K562 (cell line): Measurements from ENCODE around the gene SMC6. TPM values are rescaled to one million over a fixed set of nuclear protein-coding genes. Genes with fewer than 3 reads are reported as not detected.
A peak's percentile ranks its signal among the peaks of the same experiment; 100 is the strongest.

Source experiments
- ATAC-seq: fragments of 200-7000 bp; cut with Tn5 transposase; 3 replicates; pipeline ENCODE4 v1.9.1; 2020; ENCODE audit warnings: moderate library complexity
- BruUV-seq: library from RNA; stranded (reverse); fragments of 400-500 nt; replicated peaks from 2 replicates; lab custom pipeline; 2021; lab: Mats Ljungman, UMichigan
- CTCF ChIA-PET: fragments of 300-600 bp; formaldehyde crosslinking; extraction: SDS; loops from one replicate; lab custom pipeline; 2021; ENCODE audit warnings: low intra/inter-chr PET ratio; lab: Yijun Ruan, JAX
- POLR2A ChIA-PET: fragments of 300-600, 350-650 bp; sonication (Branson Sonifier 250); formaldehyde crosslinking; extraction: SDS; loops from one replicate; lab custom pipeline; 2021; ENCODE audit warnings: antibody characterized with exemption, inconsistent platforms; lab: Yijun Ruan, JAX
- DNase-seq, 4 experiments: peaks; one replicate each; pipeline versions ENCODE4 v3.0.0 to v3.0.0-alpha.2; 2011 to 2018; ENCODE audit warnings: low spot score in 3 of 4, mixed read lengths in 3 of 4; ENCODE audit errors: extremely low read depth in 1 of 4
- FAIRE-seq: peaks from 2 replicates; lab custom pipeline; 2011; peaks lifted over from hg19 to GRCh38; lab: Jason Lieb, UNC
- H2AFZ ChIP-seq: 2 replicates; pipeline ENCODE4 v1.6.0; 2011; ENCODE audit warnings: low read depth, low read length, control low read depth, inconsistent platforms
- H3K27ac ChIP-seq: fragments of 200-600 bp; 3 replicates; pipeline ENCODE4 v1.8.0; 2011; ENCODE audit warnings: low read depth, mild to moderate bottlenecking, control low read depth, inconsistent platforms, low read length, moderate library complexity, mixed read lengths; ENCODE audit errors: extremely low read depth
- H3K27me3 ChIP-seq, 2 experiments: fragments of 300-600 bp in 1 of 2; 2 replicates in 1 of 2; 3 replicates in 1 of 2; pipeline versions ENCODE4 v1.6.0 to v1.8.0; 2011; ENCODE audit warnings: inconsistent platforms in 2 of 2, low read length in 2 of 2, mild to moderate bottlenecking in 1 of 2, mixed read lengths in 1 of 2, moderate library complexity in 1 of 2; ENCODE audit not compliant: control insufficient read depth in 2 of 2, insufficient read depth in 2 of 2
- H3K36me3 ChIP-seq: fragments of 300-600 bp; 3 replicates; pipeline ENCODE4 v1.8.0; 2011; ENCODE audit warnings: mild to moderate bottlenecking, low read length, inconsistent platforms; ENCODE audit not compliant: control insufficient read depth, insufficient read depth
- H3K4me1 ChIP-seq, 2 experiments: fragments of 200-600 bp in 1 of 2; replicated peaks in 1 of 2; 2 replicates in 1 of 2; 3 replicates in 1 of 2; pipeline versions ENCODE4 v1.5.1 to v1.8.0; 2011; ENCODE audit warnings: inconsistent platforms in 2 of 2, low read length in 2 of 2, mild to moderate bottlenecking in 1 of 2, mixed read lengths in 1 of 2, moderate library complexity in 1 of 2; ENCODE audit not compliant: control insufficient read depth in 2 of 2, insufficient read depth in 2 of 2
- H3K4me2 ChIP-seq: 2 replicates; pipeline ENCODE4 v1.6.1; 2011; ENCODE audit warnings: low read length, control low read depth, inconsistent platforms, mixed read lengths; ENCODE audit not compliant: insufficient read depth
- H3K4me3 ChIP-seq: fragments of 200-600 bp; sonication (generic), shearing (Covaris generic); 2 replicates; pipeline ENCODE4 v1.5.1; 2016; ENCODE audit warnings: control low read depth, inconsistent platforms
- H3K79me2 ChIP-seq: fragments of 200-600 bp; 3 replicates; pipeline ENCODE4 v1.8.0; 2011; ENCODE audit warnings: low read length, inconsistent platforms; ENCODE audit not compliant: control insufficient read depth, insufficient read depth
- H3K9ac ChIP-seq, 2 experiments: 2 replicates each; pipeline versions ENCODE4 v1.6.0 to v1.6.1; 2011; ENCODE audit warnings: low read depth in 2 of 2, low read length in 2 of 2, control low read depth in 1 of 2, inconsistent platforms in 1 of 2, mild to moderate bottlenecking in 1 of 2, mixed read lengths in 1 of 2; ENCODE audit not compliant: insufficient read depth in 1 of 2
- H3K9me1 ChIP-seq: one replicate; pipeline ENCODE4 v1.6.0; 2011; ENCODE audit warnings: inconsistent platforms, mild to moderate bottlenecking, low read length, moderate library complexity; ENCODE audit not compliant: control insufficient read depth, insufficient read depth
- H3K9me3 ChIP-seq: replicated peaks from 2 replicates; pipeline ENCODE4 v1.5.1; 2011; ENCODE audit warnings: low read depth, low read length, inconsistent platforms; ENCODE audit not compliant: control insufficient read depth, insufficient read depth
- H4K20me1 ChIP-seq: replicated peaks from 2 replicates; pipeline ENCODE4 v1.6.1; 2011; ENCODE audit warnings: low read length, inconsistent platforms, mixed read lengths; ENCODE audit not compliant: control insufficient read depth, insufficient read depth
- CEBPG ChIP-seq, 3 experiments: fragments of 200-800 bp in 1 of 3; sonication (Bioruptor generic) in 1 of 3; sonication (generic) in 1 of 3; formaldehyde crosslinking in 1 of 3; IDR thresholded peaks in 2 of 3; conservative IDR thresholded peaks in 1 of 3; 2 replicates each; pipeline versions ENCODE4 v1.6.1 to v1.8.0; 2016 to 2022; ENCODE audit warnings: missing compliant biosample characterization in 2 of 3, missing genetic modification characterization in 2 of 3, mild to moderate bottlenecking in 1 of 3, missing genetic modification reagents in 1 of 3
- HNRNPH1 ChIP-seq: fragments of 200-400 bp; formaldehyde crosslinking; optimal IDR thresholded peaks from 2 replicates; pipeline ENCODE3; 2017; ENCODE audit warnings: low read depth, mild to moderate bottlenecking, low read length, moderate library complexity
- TOE1 ChIP-seq, 2 experiments: fragments of 450-650 bp in 1 of 2; sonication (generic) in 1 of 2; formaldehyde crosslinking in 1 of 2; IDR thresholded peaks; 2 replicates each; pipeline versions ENCODE4 v1.7.1 to v1.8.0; 2016 to 2022; ENCODE audit warnings: borderline replicate concordance in 2 of 2, mild to moderate bottlenecking in 2 of 2, antibody characterized with exemption in 1 of 2, inconsistent platforms in 1 of 2, low read depth in 1 of 2, missing genetic modification reagents in 1 of 2, moderate library complexity in 1 of 2
- ZNF140 ChIP-seq: fragments of 250-450 bp; sonication (Bioruptor Pico); IDR thresholded peaks from 2 replicates; pipeline ENCODE4 v1.8.0; 2021; ENCODE audit warnings: moderate library complexity, mild to moderate bottlenecking, inconsistent platforms
- WGBS: fragments of 100-300 bp; shearing (Covaris generic); methylation state at CpG from one replicate; pipeline ENCODE4 v1.1.6; 2016; ENCODE audit warnings: low coverage, mixed read lengths; ENCODE audit not compliant: insufficient coverage; ENCODE audit errors: missing lambda C conversion rate; 5-methylcytosine and 5-hydroxymethylcytosine counted together
- in situ Hi-C: fragments of 300-500 bp; cut with MboI; formaldehyde crosslinking; loops from 4 replicates; pipeline ENCODE4 v1.15.0; 2018; ENCODE audit warnings: inconsistent platforms, mixed read lengths
- intact Hi-C: fragments of 100-400 bp; cut with micrococcal nuclease; formaldehyde crosslinking; loops from 2 replicates; pipeline ENCODE4 v1.14.2; 2022
- polyA plus RNA-seq, 8 experiments: library from polyadenylated mRNA; depleted of rRNA in 4 of 8; stranded (reverse) in 5 of 8; unstranded in 3 of 8; fragments of >200 nt; fragmentation: Nextera tagmentation in 2 of 8; fragmentation: Illumina TruSeq in 1 of 8; extraction: Ambion mirVana in 2 of 8; extraction: Trizol in 1 of 8; gene quantifications; 2 replicates each; pipeline versions ENCODE4 v1.2.1 to v1.2.3, GENCODE V29; 2011 to 2014; ENCODE audit warnings: inconsistent platforms in 1 of 8, missing spikeins in 1 of 8
- total RNA-seq, 7 experiments: library from RNA; depleted of rRNA in 6 of 7; stranded (reverse); fragments of >200 nt in 6 of 7; fragmentation: Illumina TruSeq in 2 of 7; extraction: Trizol in 2 of 7; gene quantifications; 2 replicates each; pipeline versions ENCODE4 v1.2.1 to v1.2.3, GENCODE V29; 2011 to 2021; ENCODE audit warnings: low replicate concordance in 1 of 7
- TF ChIP-seq, protein P1 (sequence below), 3 experiments: fragments of 200-800 bp in 1 of 3; sonication (Bioruptor generic) in 1 of 3; sonication (generic) in 1 of 3; formaldehyde crosslinking in 1 of 3; IDR thresholded peaks; 2 replicates each; pipeline versions ENCODE4 v1.6.1 to v1.8.0; 2016 to 2022; ENCODE audit warnings: mild to moderate bottlenecking in 2 of 3, missing compliant biosample characterization in 2 of 3, missing genetic modification characterization in 2 of 3, missing genetic modification reagents in 1 of 3
- TF ChIP-seq, protein P2 (sequence below): fragments of 150-350 bp; conservative IDR thresholded peaks from 2 replicates; pipeline ENCODE4 v1.6.1; 2014; ENCODE audit warnings: low read length

Gene SMC6
- total and polyA plus RNA-seq, 9 of the 15 experiments (the other 6 are each of a cell fraction or from before 2014, with no cell fraction given), result 14.2 to 75.9 (median 47.7) TPM

DNA sequence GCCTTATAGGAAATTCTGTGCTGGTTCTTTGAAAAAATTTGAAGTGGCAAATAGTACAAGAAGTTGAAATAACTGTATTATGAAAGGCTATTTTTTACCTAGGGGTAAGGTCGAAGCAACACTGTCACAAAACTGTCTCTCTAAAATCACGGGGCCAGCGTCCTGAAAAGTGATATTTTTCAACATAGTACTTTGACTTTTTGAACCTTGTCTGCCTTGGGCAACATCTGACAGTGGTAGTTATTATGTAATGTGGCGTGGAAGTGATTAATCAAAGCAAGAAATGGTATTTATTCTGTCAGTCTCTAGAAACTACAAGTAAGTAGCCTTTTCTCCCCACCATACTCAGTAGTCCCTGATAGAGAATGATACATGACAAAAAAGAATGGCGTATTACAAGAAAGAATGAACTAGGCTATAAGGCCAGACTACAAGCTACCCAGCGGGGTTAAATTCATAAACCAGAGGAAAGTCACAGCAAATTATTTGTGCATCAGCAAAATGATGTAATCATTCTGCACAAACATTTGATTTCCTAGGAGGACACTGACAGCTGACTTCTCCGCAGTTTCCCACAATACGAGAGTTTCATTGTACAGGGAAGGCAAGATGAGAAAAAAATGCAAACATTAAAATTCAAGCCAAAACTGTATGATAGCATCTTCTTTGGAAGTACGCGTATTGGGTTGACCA, 10.2 kb upstream of the SMC6 start (continued):
- TF ChIP-seq, protein P1, sequence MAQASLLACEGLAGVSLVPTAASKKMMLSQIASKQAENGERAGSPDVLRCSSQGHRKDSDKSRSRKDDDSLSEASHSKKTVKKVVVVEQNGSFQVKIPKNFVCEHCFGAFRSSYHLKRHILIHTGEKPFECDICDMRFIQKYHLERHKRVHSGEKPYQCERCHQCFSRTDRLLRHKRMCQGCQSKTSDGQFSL (CRISPR knock-in tag; IDR thresholded peaks at IDR 0.05), result no peak
- TF ChIP-seq, protein P1 (tag; IDR thresholded peaks at IDR 0.05), result no peak
- TF ChIP-seq, protein P2, sequence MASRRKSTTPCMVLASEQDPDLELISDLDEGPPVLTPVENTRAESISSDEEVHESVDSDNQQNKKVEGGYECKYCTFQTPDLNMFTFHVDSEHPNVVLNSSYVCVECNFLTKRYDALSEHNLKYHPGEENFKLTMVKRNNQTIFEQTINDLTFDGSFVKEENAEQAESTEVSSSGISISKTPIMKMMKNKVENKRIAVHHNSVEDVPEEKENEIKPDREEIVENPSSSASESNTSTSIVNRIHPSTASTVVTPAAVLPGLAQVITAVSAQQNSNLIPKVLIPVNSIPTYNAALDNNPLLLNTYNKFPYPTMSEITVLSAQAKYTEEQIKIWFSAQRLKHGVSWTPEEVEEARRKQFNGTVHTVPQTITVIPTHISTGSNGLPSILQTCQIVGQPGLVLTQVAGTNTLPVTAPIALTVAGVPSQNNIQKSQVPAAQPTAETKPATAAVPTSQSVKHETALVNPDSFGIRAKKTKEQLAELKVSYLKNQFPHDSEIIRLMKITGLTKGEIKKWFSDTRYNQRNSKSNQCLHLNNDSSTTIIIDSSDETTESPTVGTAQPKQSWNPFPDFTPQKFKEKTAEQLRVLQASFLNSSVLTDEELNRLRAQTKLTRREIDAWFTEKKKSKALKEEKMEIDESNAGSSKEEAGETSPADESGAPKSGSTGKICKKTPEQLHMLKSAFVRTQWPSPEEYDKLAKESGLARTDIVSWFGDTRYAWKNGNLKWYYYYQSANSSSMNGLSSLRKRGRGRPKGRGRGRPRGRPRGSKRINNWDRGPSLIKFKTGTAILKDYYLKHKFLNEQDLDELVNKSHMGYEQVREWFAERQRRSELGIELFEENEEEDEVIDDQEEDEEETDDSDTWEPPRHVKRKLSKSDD, result no peak
- TF ChIP-seq HNRNPH1, result no peak
- TF ChIP-seq ZNF140 (CRISPR knock-in tag), result no peak

DNA sequence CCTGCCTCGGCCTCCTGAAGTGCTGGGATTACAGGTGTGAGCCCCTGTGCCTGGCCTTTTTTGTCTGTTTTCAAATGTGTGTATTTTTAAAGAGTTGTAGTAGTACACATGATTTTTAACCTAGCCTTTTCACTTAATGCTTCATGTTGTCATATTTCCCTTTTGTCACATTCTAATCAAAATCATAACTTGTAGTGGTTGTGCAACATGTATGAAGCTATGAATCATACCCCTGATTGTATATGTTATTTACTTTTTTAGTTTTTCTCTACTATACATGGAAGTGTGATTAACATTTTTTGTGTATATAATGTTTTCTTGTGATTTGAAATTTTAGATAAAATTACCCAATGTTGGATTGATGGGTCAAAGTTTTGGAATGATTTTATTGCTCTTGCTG, 8.8 kb upstream of the SMC6 start:
- Histone ChIP-seq H3K36me3 (peaks cover 64% of the 10 kb centered on the region), H3K79me2 (peaks cover 33% of the 10 kb centered on the region)

More for the DNA sequence above, 8.8 kb upstream of the SMC6 start:
- Histone ChIP-seq H2AFZ (no peak overlapping the region), H3K9me3 (no peaks in the 10 kb centered on the region), H4K20me1 (no peaks in the 10 kb centered on the region), H3K4me3 (no peak overlapping the region), H3K9me1 (no peaks in the 10 kb centered on the region), H3K4me2 (no peak overlapping the region), H3K27me3 (no peaks in the 10 kb centered on the region), H3K27ac (no peak overlapping the region), H3K9ac (no peak overlapping the region), H3K4me1 (peaks cover 0 to 7% of the 10 kb centered on the region in 2 experiments; a peak in 3 of 5 replicates)
- intact Hi-C loops (no loop called here), in situ Hi-C loops (no loop called here)
- TF ChIP-seq TOE1 (IDR thresholded peaks at IDR 0.05; ENCODE audit: borderline replicate concordance) (no peak), TOE1 (CRISPR knock-in tag; IDR thresholded peaks at IDR 0.05; ENCODE audit: borderline replicate concordance, low read depth) (no peak), CEBPG (CRISPR knock-in tag; IDR thresholded peaks at IDR 0.05) (no peak), CEBPG (tag; conservative IDR thresholded peaks at IDR 0.05 in 1 of 2, IDR thresholded peaks at IDR 0.05 in 1 of 2) (0 out of 4 replicates have a peak, but pooled peaks of 1 of the 2 experiments have one; percentile 18)
- no peak for FAIRE-seq
- CTCF ChIA-PET, result interaction anchor here (0.6 kb wide), 1 partner anchor 37 kb away, joined by 3 read pairs; no protein-coding TSS in a partner anchor
- WGBS, result 100% methylated on average over 1 of the region's 1 CpG
- ATAC-seq, result no peak
- DNase-seq, result no peak
- BruUV-seq, result no TSS peak
- POLR2A ChIA-PET, result no interaction called here
